ENCODE results near the gene TRMT44. TPM values are rescaled to one million over a fixed set of nuclear protein-coding genes. Genes with fewer than 3 reads are reported as not detected.

The TRMT44 gene
- total and polyA plus RNA-seq, 2 donors (not counting 1 experiment from before 2014, with no cell fraction given) = 13.3 to 37.4 TPM

DNA sequence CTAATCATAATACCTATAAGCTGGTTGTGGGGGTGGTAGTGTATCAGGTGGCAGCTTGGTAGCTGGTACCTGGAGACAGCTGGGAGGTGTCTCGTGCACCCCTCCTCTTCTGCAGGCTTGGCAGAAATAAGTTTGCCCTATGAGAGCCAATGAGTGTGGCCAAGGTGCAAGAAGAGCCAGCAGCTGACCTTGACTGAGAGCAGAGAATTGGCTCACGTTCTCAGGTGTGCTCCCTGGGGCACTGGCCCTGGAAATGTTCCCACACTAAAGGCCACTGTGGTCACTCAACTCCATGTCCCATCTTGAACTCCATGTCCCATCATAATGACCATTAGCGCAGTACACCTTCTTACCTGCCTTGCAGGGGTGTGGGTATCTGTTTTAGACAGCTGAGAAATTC, 13.4 kb downstream of the TRMT44 start:
- no peaks in the 10 kb centered on the region for H3K79me2 ChIP-seq (ENCODE audit: control insufficient read depth, insufficient read depth, low read length)
- no peak overlapping the region for H3K27ac ChIP-seq (ENCODE audit: low read length in 2 of 2)
- intact Hi-C loops (cut with micrococcal nuclease) = no loop called here
- WGBS (ENCODE audit: insufficient coverage) = 97% methylated on average over 3 of the region's 3 CpGs
- no peaks in the 10 kb centered on the region for H4K20me1 ChIP-seq (ENCODE audit: control insufficient read depth, insufficient read depth, low read length, poor library complexity, severe bottlenecking)
- peaks cover 2 to 69% of the 10 kb centered on the region in 2 experiments for H3K36me3 ChIP-seq (replicated peaks in 1 of 2; ENCODE audit: control extremely low read depth in 1 of 2, control insufficient read depth in 1 of 2, extremely low read depth in 1 of 2, insufficient read depth in 2 of 2, low read length in 1 of 2)
- no peaks in the 10 kb centered on the region for H3K4me1 Mint-ChIP-seq
- TF ChIP-seq, protein P1, sequence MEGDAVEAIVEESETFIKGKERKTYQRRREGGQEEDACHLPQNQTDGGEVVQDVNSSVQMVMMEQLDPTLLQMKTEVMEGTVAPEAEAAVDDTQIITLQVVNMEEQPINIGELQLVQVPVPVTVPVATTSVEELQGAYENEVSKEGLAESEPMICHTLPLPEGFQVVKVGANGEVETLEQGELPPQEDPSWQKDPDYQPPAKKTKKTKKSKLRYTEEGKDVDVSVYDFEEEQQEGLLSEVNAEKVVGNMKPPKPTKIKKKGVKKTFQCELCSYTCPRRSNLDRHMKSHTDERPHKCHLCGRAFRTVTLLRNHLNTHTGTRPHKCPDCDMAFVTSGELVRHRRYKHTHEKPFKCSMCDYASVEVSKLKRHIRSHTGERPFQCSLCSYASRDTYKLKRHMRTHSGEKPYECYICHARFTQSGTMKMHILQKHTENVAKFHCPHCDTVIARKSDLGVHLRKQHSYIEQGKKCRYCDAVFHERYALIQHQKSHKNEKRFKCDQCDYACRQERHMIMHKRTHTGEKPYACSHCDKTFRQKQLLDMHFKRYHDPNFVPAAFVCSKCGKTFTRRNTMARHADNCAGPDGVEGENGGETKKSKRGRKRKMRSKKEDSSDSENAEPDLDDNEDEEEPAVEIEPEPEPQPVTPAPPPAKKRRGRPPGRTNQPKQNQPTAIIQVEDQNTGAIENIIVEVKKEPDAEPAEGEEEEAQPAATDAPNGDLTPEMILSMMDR (IDR thresholded peaks at IDR 0.05) = no peak
- no peak for TF ChIP-seq EZH2 (IDR thresholded peaks at IDR 0.05; ENCODE audit: borderline replicate concordance, insufficient read depth, low read depth, low read length, poor library complexity, severe bottlenecking)
- no peak overlapping the region for H3K4me3 Mint-ChIP-seq
- no peak overlapping the region for H3K4me3 ChIP-seq (ENCODE audit: control extremely low read depth in 1 of 5, extremely low read depth in 1 of 5, insufficient read depth in 1 of 5, low read depth in 2 of 5, low read length in 4 of 5)
- ATAC-seq (ENCODE audit: low read depth) (no peak), DNase-seq (no peak)
- H3K9me3 Mint-ChIP-seq (ENCODE audit: insufficient read depth) = no peaks in the 10 kb centered on the region
- no peak overlapping the region for H3K27ac Mint-ChIP-seq
- no peaks in the 10 kb centered on the region for H3K27me3 ChIP-seq (replicated peaks in 1 of 4; ENCODE audit: control extremely low read depth in 1 of 4, control insufficient read depth in 3 of 4, insufficient read depth in 4 of 4, low read length in 3 of 4)
- H2AFZ ChIP-seq (ENCODE audit: insufficient read depth, low read depth, low read length, poor library complexity, severe bottlenecking) = no peak overlapping the region
- H3K9me3 ChIP-seq (ENCODE audit: control extremely low read depth in 1 of 3, control insufficient read depth in 2 of 3, insufficient read depth in 1 of 3, low read length in 2 of 3) = no peaks in the 10 kb centered on the region
- H3K27me3 Mint-ChIP-seq = no peaks in the 10 kb centered on the region
- H3K4me1 ChIP-seq (ENCODE audit: control insufficient read depth in 2 of 2, insufficient read depth in 2 of 2, low read length in 2 of 2) = no peaks in the 10 kb centered on the region
- H3K4me2 ChIP-seq (replicated peaks; ENCODE audit: low read depth, low read length, poor library complexity, severe bottlenecking) = no peak overlapping the region
- no peak overlapping the region for H3K9ac ChIP-seq (ENCODE audit: low read length)
- CTCF ChIA-PET = interaction anchor here (1.1 to 1.4 kb wide), 2 partner anchors 10 to 14 kb away, joined by 3 to 4 read pairs; no protein-coding TSS in a partner anchor
- POLR2A ChIA-PET = no interaction called here

GRCh38 chr4:8457646-8458252, 17.2 kb downstream of the TRMT44 start:
- Mint-ChIP-seq H3K27ac (no peak overlapping the region), H3K4me3 (no peak overlapping the region), H3K9me3 (ENCODE audit: insufficient read depth) (no peaks in the 10 kb centered on the region), H3K27me3 (no peaks in the 10 kb centered on the region), H3K4me1 (no peaks in the 10 kb centered on the region)
- no peak overlapping the region for H2AFZ ChIP-seq (ENCODE audit: insufficient read depth, low read depth, low read length, poor library complexity, severe bottlenecking)
- H3K4me3 ChIP-seq (ENCODE audit: control extremely low read depth in 1 of 5, extremely low read depth in 1 of 5, insufficient read depth in 1 of 5, low read depth in 2 of 5, low read length in 4 of 5) = no peak overlapping the region
- H3K27ac ChIP-seq (ENCODE audit: low read length in 2 of 2) = no peak overlapping the region
- intact Hi-C loops (cut with micrococcal nuclease) = no loop called here
- H3K27me3 ChIP-seq (replicated peaks in 1 of 4; ENCODE audit: control extremely low read depth in 1 of 4, control insufficient read depth in 3 of 4, insufficient read depth in 4 of 4, low read length in 3 of 4) = no peaks in the 10 kb centered on the region
- H3K4me1 ChIP-seq (ENCODE audit: control insufficient read depth in 2 of 2, insufficient read depth in 2 of 2, low read length in 2 of 2) = no peaks in the 10 kb centered on the region
- ATAC-seq (ENCODE audit: low read depth) (no peak), DNase-seq (no peak)
- CTCF ChIA-PET = interaction anchor here (1.8 kb wide), 1 partner anchor 11 kb away, joined by 9 read pairs; no protein-coding TSS in a partner anchor
- no peak overlapping the region for H3K9ac ChIP-seq (ENCODE audit: low read length)
- WGBS (ENCODE audit: insufficient coverage) = 89% methylated on average over 6 of the region's 9 CpGs
- H3K79me2 ChIP-seq (ENCODE audit: control insufficient read depth, insufficient read depth, low read length) = no peaks in the 10 kb centered on the region
- POLR2A ChIA-PET = no interaction called here
- peaks cover 0 to 70% of the 10 kb centered on the region in 2 experiments for H3K36me3 ChIP-seq (replicated peaks in 1 of 2; ENCODE audit: control extremely low read depth in 1 of 2, control insufficient read depth in 1 of 2, extremely low read depth in 1 of 2, insufficient read depth in 2 of 2, low read length in 1 of 2)
- no peaks in the 10 kb centered on the region for H3K9me3 ChIP-seq (ENCODE audit: control extremely low read depth in 1 of 3, control insufficient read depth in 2 of 3, insufficient read depth in 1 of 3, low read length in 2 of 3)
- no peak overlapping the region for H3K4me2 ChIP-seq (replicated peaks; ENCODE audit: low read depth, low read length, poor library complexity, severe bottlenecking)
- H4K20me1 ChIP-seq (ENCODE audit: control insufficient read depth, insufficient read depth, low read length, poor library complexity, severe bottlenecking) = no peaks in the 10 kb centered on the region
- TF ChIP-seq, protein P1 (IDR thresholded peaks at IDR 0.05) = no peak
- TF ChIP-seq EZH2 (IDR thresholded peaks at IDR 0.05; ENCODE audit: borderline replicate concordance, insufficient read depth, low read depth, low read length, poor library complexity, severe bottlenecking) = no peak
